ENCODE data around the gene RITA1.

The RITA1 gene

DNA sequence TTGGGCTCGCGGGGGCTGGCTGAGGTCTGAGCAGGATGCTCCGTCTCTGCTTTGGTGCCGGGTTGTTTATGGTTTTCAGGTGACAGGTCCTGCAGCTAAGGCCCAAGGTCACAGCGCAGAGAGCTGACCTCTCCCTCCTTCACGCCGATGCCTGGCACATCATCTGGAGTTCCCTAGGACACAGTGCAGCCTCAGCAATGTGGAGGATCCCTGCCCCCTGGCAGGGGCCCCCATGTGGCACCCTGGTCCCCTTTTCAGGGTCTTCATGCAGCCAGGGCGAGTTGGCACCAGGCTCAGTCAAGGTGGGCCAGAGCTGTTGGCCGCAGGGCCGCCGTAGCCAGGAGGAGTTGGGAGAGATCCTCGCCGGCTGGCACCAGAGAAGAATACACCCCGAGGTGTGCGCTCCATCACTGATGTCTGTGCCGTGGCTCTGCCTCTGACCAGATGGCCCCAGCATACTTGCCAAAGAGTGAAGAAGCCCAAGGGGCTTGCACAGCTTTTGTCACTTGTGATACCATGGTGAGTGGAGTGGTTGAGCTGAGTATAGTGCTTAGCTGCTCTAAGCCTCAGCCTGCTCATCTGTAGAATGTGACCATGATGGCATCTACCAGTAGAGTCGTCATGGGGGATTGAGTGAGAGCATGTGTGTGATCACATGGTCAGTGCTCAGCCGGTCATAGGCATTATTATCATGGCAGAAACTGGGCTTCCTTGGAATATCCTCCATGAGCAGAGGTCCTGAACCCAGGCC is 46.7 kb downstream of the RITA1 start:
- DNase-seq: no peak

DNA sequence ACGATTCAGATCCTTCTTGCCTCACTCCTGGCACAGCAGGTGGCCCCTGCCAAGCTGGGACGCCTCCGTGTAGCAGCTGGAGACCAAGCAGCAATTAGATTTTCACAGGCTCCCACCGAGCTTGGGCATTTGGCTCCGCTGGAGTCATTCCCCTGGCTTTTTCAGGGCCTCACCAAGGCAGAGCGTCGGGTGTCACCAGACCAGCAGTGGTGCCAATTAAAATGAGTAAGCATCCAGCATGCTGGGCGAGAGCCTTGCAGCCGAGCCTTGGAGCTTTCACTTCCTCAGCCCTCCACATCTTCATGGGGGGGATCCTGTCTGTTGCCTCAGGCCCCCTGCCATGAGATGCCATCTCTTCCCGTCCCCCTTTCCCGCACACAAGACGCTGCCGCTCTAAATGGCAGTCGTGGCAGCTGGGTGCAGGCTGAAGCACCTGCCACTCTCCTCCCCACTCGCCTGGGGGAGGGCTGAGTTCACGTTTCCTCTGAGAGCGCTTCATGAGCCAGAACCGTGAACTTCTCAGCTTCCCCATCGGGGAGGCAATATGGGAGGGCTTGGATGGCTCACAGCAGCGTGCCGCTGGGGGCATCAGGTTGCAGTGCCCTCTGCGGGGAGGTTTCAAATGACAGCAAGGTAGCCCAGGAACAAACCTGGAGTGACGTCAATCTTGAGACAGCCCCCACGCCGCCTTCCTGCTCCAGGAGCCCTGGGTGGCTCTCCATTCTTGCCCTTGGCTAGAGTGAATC is 47.5 kb downstream of the RITA1 start:
- DNase-seq: peak; percentile 76

DNA sequence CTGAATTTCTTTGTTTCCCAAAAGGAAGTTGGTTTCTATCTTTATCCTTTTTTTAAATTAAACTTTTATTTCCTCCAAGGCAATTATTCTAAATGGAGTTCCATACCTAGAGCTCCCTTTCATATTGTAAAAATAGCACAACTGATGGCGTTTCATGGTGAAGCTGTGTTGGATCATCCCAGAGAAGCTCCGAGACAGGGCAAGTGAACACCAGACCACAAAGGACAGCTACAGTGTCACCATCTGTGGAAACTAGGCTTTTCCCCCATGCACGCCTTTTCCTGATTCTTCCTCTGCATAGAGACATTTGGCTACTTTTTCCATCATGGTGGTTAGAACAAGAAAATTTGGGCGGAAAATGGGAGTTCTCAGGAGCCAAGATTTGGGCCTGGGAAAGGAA is 48.4 kb downstream of the RITA1 start:
- no peak for DNase-seq

DNA sequence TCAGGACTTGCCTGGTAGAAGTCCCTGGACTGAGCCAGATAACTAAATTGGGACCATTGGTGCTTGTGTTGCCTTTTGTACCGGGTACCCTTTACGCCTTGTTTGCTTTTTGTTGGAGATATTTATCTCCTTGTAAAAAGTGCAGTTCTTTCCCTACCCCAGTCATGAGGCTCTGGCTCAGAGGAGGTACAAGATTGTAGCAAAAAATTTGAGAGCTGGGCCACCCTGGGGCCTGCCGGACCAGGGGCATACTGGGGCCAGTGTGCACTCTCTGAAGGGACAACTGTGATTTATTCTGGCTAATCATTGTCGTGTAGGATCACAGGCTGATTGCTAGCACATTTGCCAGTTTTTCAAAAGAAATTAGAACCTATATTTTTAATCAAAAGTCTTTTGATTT is 49.0 kb downstream of the RITA1 start:
- no peak for DNase-seq

DNA sequence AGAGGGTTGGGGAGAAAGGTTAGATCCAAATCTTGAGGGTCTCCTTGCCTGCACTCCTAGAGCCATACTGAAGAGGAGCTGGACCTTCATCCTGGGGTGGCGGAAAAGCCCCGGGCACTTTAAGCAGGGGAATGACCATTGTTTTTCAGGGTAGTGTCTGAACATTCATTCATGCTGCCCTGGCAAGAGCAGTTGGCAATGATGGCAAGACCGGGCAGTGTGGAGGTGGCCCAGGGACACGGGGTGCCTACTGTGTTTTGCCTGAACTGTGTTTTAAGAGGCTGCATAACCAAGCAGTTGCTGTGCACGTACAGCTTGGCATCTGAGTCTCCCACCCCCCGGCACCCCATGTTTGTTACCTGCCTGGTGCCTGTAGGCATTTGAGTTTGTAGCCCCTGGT is 50.5 kb downstream of the RITA1 start:
- DNase-seq: no peak

DNA sequence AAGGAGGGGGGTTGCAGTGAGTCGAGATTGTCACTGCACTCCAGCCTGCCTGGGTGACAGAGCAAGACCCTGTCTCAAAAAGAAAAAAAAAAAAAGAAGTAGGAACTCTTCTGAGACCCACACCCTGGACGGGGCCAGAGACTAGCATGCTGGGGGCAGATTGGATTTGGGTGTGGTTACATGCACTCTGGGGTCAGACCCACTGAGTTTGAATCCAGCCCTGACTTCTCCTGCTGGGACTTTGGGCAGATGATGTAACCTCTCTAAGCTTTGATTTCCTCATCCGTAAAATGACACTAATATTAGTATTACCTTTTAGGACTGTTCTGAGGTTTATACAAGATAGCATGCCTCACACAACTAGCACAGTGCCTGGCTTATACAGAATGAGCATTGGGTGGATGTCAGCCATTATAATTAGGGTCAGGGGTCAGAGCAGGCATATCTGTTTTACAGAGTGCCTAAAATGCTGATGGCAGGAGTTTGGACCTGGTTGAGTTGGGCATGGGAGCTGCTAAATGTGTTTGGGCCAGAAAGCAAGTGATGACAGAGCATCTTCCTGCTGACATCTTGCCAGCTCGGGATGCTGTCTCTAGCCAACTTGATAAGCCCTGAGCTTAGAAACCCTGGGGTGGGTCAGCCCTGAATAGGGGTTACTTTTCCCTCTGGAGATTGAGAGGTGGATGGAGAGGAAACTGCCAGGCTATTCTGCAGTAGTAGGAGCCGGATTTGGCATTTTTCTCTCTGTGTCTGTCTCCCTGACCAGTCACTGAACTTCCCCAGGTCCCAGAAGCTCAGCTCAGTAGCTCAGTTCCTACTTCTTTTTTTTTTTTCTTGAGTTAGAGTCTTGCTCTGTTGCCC is 51.2 kb downstream of the RITA1 start:
- DNase-seq: no peak

DNA sequence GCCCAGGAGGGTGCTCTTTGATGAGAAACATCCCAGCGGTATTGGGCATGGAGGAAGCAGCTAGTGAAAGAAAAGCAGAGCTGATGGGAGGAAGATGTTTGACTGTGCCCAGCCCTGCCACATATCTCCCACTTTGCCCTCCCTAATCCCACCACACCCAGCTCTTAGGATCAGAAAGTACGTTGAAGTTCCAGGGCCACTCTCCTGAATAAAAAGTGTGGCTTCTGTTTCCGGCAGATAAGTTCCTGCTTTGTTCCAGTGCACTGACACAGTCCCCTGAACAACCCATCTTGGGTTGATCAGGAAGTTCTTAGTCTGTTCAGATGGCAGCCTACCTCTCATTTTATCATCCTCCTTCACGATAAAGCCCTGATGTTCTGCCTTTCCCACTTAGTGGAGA is 52.2 kb downstream of the RITA1 start:
- no peak for DNase-seq

DNA sequence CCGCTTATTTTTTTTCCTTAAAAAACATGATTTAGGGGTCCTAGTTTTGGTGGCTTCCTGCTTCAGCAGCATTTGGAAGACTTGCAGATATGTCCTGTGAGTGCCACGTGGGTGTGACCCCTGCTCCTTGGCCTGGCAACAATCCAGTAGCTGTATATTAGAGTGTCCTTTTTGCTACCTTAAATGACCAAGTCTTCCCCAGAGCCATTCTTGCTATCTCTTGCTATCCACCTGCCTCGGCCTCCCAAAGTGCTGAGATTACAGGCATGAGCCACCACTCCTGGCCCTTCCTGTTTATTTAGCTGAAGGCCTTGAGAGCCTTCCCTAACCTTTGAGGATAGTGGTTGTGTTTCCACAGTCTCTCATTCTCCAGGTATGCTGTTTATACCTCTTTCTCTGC is 52.8 kb downstream of the RITA1 start:
- no peak for DNase-seq

DNA sequence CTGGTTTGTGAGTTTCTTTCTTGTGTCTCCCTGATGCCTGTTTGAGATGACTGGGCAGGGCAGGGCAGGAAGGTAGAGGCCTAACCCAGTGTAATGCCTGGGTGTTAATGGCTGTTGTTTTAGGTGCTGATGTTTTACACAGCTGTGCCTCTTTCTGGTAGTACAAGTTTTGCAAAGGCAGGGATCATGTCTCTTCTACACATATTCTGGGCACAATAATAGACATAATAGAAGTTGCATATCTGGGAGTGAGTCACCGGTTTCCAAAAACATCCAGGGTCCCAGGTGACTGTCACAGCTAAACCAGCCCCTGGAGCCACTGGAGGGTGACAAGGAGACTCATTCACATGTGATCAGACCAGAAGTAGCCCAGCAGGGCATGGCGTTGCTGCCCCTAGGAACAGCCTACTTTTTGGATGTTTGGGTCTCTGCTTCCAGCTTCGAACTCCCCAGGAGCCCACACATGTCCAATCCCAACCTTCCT is 53.8 kb downstream of the RITA1 start:
- no peak for DNase-seq

DNA sequence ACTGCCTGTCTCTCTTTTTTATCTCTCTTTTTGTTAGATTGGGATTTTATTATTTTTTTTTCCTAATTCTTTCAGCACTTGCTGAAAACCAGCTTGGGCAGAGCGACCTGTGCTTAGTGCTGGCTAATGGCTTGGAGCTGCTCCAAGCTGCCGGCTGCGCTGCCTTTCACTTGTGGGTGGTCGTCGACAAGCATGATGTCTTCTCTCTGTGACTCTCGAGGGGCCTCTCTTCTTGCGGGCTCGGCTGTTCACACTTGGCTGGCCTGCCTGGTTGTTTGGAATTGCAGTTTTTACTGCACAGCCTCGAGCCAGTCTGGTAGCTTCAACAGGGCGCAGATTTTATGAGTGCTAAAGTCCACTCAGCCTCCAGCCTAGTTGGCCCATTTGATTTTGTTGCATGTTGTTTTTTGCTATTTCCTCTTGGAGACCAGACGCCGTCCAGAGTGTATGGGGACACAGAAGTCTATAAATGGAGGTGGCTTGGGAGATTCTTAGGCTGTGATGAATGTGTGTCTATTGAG is 54.4 kb downstream of the RITA1 start:
- peak; percentile 80 for DNase-seq

DNA sequence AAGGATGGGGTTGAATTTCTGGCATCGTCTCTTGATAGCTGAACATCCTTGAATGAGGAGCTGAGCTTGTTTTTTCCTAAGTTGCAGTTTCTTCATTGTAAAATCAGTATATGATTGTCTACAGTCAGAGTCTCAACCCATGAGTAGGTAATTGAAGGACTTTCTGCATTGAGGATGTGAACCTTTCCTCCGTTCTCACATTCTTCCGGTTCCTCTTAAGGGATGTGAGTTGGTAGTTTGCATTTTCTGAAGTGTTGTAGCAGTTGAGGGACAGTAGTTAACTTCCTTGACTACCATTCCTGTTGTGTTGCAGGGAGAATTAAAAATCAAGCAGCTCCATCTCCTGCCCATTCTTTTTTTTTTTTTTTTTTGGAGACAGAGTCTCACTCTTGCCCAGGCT is 54.9 kb downstream of the RITA1 start:
- DNase-seq: no peak

DNA sequence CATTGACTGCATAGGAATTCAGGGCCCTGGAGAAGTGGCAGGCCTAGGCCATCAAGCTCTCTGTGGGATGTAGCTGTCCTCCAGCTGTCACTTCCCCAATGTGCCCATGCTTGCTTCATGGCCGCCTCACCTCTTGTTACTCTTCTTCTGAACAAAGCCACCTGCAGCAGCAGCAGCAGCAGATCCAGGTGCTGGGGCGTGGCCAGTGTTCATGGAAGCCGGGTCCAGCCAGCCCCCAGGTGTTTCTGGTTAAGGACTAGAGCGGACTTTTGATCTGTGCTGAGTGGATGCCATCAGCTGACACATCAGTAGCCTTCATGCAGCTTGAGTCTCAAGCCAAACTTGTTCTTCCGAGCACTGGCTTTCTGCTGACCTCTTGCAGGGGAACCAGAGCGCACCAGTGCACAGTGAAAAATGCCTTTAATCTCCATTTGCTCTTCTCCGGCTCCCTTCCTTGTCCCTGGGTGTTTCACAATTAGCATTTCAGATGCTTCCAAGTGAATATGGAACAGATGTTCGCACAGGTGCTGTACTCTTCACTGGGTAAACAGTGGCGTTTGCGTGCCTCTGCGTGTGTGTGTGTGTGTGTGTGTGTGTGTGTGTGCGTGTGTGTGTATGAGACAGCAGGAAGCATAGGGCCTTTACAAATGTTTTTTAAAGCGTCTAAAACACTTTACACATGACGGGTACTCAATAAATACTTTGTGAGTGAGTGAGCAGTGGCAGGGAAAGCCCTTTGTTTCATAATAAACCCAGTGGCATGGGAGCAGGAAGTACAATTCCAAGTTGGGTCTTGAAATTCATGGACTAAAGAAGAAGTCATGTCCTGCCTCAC is 55.9 kb downstream of the RITA1 start:
- DNase-seq: peak; percentile 71

Measured in right hindlimb (tissue), 1 donor.